ENCODE results near the gene POLR1C.

- TF ChIP-seq CTCF (IDR thresholded peaks at IDR 0.05) (no peak), POLR2A (IDR thresholded peaks at IDR 0.05) (no peak)
These were observed 35.2 kb upstream of the POLR1C start for GRCh38 chr6:43481591-43482236.
